ENCODE measurements around the gene FAAP100. TPM values are rescaled to one million over a fixed set of nuclear protein-coding genes. Genes with fewer than 3 reads are reported as not detected.

Gene FAAP100
- polyA plus RNA-seq, 12 donors, result 14.0 to 54.1 (median 18.0) TPM; not detected in 1

DNA sequence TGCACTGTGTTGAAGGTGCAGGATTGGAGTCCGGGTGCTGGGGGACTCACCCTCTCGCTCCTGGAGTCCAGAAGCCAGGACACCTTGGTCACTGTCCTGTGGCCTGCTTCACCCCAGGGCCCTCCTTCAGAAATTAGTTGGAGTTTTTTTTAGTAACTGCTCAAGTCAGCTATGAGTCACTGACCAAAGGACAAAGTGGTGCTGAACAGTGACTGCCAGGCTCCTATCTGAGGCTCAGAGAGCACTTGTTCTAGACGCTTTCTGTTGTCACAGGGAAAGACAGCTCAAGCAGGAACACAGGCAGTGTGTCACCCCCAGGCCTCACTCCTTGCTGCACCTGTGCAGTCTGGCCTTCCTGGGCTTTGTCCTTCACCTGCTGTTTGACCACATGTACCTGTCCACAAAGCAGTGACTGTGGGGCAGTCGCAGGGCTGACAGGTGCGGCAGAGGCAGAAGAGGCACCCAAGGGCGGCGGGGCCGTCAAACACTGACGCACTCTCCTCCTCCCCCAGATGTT, 4.1 kb upstream of the FAAP100 start:
- DNase-seq, result no peak

DNA sequence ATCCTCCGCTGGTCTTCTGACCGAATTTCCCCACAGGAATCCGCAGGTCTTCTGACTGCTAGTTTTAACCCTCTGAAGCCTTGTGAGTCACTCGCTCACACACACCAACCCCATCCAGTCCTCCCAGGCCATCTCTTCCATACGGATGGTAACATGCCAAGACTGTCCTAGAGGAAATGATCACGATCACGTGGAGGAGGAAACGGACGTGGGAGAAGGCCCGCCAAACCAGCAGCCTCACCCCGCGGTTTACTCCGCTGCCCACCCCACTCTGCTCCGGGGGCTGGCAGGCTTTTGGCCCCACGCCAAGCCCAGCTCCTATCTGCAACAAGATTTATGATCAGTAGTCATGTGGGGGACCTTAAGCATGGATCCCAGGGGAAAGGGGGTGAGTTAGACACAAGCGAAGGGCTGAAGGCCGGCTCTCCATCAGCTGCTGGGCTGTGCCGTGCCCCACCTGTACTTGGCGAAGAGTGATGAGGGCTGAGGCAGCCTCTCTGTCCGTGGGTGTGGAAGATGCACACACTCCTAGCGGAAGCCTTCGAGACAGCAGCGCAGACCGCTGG, 1.5 kb upstream of the FAAP100 start:
- no peak for DNase-seq

DNA sequence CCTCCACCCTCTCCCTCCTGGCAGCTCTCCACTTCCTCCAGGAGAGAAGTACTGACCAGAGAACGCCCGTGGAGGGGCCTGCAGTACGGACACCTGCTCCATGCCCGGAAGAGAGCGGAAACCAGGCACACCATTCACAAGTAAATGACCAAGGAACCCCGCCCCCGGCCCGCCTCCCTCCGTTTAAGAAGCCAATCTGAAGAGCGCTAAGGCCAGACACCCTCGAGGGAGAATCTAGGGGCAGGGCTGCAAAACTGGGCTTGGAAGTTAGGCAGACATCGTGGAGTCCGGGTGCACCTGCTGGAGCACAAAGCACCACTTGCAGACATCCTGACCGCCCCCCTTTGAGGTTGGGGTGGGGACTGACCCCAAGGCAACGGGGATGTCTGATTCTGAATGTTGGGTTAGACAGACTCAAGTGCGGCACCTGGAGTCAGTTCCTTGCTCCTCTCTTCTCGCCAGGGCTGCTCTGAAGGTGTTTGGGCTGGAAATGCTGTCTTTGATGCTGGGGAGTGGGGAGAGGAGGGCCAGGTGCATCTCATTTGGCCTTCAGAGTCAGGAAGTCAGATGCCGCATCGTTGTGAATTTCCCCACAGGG, 964 bp upstream of the FAAP100 start:
- DNase-seq, result peak; percentile 62

DNA sequence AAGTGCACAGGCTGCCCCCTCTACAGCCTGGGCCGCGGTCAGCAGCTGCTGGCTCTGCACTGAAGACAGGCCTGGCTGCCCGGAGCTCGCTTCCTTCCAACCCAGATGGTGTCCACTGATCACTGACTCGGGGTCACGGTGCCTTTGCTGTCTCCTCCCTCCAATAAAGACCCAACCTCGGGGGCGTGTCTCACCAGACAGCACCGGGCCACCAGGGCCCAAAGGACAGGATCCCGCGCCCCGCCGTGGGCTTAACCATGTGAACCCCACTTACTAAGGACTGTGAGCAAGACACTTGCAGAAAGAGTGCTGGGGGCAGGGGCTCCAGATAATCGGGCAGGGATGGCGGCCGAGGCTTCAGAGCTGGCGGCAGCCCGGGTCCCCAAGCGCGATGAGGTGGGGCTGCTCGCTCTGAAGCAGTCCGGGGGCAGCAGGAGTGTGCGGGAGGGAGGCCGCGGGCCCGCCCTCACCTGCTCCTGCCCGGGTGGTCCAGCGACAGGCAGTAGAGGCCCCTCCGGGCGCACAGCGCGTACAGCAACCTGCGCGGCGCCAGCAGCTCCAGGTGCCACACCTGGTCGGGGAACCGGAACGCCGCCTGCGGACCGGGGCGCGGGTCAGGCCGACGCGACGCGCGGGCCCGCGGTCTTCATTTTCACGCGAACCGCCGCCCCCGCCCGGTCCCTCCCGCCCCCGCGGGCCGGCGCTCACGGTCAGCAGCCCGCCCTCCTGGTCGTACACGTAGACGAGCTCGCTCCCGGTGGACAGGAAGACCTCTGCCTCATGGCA, 502 bp downstream of the FAAP100 start:
- no peak for DNase-seq

DNA sequence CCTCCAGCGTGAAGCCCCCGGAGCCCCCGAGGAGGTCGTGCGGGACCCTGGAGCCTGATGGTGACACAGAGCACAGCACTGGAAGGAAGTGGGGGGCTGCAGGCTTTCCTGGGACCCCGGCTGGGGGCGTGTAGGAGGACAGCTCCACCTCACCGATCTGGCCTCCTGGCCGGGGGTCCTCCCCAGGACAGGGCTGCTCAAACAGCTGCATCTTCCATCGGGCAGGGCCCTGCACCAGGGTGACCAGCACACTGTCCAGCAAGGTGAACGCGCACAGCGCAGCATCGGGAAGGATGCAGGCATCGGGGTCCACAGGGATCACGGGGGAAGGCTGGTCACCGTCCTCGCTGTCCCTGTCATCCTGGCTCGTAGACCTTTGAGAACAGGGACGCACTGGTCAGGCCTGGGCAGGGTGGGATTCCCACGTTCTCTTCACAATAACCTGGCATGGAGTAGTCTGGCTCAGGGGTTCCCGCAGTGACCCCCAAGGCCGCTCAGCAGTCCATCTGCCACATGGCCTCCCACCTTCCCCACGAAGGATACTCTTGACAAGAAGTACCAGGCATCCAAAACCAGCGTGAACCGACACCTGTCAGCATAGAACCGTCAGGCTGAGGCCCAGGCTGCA, 1.2 kb downstream of the FAAP100 start:
- no peak for DNase-seq

DNA sequence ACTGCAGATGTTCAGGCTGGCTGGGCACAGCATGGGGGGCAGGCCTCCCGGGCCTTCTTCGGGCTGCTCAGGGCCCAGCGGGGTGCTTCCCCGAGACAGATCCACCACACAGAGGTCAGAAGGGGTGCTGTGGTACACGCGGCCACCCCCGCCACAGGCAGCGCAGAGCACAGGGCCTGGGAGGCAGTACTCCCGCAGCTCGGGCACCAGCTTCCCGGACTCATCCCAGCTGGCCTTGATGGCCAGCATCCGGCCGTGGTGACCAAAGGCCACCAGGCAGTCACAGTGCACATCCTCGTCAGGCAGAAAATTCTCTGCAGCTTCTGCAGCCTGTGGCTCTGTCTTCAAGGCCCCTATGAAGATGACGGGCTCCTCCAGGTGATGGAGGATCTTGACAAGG, 1.9 kb downstream of the FAAP100 start:
- no peak for DNase-seq

DNA sequence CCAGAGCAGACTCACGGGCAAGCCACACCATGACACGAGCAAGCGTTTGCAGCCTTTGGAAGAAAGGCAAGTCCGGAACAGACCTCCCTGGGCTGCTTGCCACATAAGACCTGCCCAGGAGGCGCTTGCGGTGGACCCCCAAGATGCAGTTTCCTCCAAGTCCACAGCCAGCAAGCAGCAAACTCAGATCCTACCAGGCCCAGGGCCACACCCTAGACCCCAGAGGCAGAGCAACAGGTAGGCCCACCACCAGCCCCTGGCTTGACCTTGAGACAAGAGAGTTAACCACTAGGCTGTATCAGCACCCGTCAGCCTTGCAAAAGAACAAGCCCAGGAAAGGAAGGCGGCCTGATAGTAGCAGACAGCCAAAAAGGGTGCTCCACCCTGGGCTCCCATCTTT, 2.3 kb downstream of the FAAP100 start:
- DNase-seq, result no peak

DNA sequence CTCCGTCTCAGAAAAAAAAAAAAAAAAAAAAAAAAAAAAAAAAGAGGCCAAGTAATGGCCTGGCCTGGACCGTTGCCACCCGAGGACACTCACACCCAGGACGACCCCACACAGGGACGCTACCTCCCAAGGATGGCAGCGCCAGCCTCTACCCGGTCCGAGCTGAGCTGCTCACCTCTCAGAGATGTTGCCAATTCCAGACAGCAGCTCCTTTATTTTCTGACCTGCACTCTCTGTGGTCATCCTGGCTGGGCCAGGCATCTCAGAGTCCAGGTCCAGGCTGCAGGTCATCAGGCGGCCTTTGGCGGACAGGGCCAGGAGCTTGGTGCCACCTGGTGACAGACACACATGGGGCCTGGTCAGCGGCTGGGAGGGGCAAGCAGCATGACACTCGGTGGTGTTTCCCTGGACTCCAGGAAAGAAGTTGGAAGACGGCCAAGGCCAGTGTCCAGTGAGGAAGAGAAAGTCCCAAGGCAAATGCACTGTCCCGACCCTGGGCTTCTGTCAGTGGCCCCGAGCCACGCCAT, 3.1 kb downstream of the FAAP100 start:
- no peak for DNase-seq

DNA sequence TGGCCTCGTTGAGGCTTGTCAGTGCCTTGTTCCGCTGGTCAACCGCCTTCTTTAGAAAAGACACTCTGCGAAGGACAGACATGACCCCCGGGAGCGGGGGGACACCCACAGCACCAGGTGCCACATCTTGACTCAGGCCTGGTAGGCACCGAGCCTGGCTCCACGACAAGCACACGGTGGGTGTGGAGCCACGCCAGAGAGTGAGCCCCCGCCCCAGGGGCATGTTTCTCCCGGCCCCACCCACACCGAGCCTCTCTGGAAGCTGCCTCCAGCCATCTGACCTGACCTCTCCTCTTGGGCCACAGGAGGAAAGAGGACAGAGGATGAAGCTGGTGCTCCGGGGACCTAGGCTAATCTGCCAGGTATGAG, 4.6 kb downstream of the FAAP100 start:
- DNase-seq, result no peak

DNA sequence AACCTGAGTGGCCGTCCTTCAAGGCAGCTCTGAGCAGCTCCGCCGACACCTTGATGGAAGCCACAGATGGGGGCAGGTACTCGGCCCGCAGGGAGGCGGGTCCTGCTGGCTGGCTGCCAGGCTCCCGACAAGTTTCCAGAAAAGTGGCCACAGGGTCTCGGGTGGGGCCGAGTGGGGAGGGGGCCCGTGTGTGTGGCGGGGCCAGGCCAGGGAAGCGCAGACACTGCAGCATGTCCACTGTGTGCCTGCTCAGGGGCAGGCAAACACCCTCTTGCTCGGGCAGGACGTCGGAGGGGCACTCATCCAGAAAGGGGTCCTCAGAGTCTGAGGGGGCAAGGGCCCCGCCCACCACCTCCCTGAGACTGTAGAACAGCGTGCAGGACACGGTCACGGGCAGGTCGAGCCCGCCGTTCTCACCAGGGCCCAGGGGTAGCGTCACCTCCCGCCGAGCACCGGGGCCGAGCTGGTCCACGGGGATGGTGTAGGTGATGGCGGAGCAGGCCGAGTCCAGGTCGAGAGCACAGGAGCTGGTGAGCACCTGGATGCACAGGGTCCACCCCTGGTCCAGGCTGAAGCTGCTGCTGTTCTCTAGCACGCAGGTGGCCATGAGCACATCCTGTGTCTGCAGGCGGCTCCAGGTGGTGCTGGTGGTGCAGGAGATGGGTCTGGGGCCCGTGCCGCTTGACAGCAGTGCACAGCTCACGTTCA, 5.1 kb downstream of the FAAP100 start:
- DNase-seq, result no peak

DNA sequence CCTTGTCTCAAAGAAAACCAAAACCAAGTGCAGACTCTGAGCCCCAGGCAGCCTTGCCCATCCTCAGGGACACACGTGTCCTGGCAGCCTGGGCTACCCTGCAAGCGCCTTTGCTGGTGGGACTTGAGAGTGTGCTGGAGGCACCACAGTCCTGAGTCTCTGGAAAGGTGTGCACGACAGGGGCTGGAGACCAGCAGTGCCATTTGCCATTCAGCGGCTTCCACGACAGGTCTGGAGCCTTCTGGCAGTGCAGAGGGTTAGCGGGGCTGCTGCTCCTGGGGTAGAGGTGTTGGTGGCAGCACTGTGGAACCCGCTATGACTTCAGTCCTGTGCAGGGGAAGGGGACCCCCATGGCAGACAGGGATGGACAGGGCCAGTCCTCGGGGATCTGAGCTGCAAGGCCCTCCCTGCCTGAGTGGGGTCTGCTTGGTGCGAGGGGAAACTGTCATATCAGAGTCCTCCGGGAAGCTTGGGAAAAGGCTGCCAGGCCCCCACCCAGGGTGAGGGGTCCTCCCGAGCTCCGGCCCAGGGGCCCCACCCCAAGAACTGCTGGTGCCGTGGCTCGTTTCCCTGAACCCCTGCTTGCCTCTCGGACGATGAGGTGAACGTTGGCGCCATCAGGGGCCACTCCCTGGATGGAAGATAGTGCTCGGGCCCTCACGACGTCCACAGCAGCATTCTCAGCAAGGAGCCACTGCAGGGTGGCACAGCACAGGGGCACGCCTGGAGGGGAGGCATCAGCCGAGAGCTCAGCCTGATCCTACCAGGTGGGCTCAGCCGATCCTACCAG, 6.8 kb downstream of the FAAP100 start:
- DNase-seq, result no peak

DNA sequence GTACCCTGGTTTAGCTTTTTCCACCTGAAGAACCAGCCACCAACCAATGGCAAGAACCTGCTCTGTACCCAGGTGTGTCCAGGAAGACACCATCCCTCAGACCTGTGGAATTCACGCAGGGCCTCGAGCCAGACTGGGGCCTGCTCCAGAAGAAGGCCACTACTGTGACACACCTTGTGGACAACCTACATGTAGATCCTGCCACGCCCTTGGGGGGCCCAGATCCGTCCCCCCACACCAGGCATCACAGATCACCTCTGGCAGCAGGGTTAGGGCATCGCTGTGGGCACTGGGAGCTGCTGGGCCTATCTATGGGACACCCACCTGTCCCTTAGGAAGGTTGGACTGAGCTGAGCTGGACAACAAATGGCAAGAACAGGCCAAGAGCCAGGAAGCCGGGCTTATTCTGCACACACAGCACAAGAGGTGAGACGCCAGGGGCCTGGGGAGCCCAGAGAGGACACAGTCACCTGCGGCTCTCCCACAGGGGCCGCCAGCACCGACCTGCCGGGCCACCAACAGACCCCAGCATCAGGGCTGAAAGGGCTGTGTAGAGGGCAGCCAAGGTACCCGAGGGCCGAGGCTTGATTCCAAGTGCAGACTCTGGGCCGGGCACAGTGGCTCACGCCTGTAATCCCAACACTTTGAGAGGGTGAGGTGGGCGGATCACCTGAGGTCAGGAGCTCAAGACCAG, 7.7 kb downstream of the FAAP100 start:
- no peak for DNase-seq

DNA sequence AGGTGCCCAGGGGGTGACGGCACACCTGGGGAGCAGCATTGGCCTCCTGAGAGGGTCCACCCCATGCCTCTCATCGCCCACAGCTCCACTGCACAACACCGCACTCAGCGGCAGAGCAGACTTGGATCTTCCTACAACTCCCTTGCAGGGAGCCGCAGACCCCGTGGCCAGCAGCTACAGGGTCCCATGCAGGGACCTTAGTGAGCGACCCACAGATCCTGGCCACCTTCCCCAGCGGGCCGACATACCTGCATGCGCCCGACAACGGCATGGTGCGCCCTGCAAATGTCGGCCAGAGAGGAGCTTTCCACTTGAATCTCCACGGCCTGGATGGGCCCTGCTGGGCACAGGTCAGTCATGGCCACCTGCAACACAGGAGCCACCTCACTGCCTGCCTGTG, 8.4 kb downstream of the FAAP100 start:
- no peak for DNase-seq

DNA sequence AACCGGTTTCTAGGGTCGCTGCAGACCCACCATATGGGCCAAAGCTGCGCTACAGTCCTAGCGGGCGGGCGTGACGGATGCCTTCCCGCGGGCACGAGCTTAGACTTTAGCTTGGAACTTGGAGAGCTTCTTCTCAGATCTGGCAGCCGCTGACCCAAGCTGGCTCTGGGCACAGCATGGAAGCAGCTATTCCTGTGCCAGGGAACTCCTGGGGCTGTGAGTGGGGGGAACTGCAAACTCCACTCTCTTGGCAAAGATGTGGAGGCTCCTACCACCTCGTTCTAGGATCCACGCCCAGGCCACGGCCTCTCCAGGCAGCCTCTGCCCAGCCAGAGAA, 8.8 kb downstream of the FAAP100 start:
- DNase-seq, result no peak

DNA sequence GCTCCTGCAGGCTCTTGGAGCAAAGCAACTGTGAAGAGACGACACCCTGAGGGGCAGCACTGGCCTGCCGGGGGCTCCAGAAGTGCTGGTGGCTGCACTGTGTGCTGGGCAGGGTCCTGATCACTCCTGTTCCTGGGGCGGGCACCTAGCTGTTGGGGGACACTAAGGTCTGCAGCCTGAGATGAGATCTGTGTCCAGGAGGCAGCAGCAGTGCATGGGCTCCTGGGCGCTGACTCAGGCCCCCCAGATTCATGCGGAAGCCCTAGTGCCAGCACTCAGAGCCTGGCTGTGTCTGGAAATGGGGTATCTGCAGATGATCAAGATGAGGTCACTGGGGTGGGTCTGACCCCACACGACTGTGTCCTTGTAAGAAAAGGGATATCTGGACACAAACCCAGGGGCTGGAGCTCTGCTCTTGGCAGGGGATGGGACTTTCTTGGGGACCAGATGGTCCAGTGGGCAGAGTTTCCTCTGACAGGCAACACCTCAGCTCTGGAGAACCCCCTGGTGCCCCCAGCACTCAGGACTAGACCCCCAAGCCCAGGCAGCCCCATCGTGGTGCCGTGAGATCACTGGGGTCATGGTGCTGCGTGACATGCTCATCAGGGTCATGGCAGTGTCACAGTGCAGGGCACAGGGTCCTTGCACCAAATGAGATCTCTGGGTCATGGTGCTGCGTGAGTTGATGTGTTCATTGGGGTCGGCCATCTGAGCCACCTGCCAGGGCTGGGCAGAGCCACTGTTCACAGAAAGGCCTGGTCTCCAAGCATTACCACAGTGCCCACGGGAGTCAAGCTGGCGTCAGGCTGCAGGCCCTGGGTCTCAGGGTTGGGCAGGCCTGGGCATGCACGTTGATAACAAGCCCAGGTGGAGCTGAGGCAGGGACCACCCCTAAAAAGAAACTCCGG, 9.5 kb downstream of the FAAP100 start:
- no peak for DNase-seq

DNA sequence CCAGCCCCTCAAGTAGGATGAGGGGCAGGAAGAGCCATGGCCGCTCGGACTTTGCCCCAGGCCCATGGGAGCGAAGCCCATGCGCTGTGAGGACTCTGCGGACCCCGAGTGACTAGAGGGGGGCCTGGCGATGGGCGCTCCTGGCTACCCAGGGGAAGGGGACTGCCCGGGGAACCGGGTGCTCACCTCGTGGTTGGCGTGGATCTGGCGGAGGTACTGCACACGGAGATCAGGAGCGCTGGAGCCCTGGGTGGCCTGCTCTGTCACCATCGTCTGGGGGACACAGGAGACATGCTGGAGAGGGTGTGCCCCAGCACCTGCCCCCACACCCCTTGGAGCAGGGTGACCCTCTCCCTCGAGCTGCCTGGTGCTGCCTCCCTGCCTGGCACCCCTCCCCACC, 11.0 kb downstream of the FAAP100 start:
- DNase-seq, result no peak

DNA sequence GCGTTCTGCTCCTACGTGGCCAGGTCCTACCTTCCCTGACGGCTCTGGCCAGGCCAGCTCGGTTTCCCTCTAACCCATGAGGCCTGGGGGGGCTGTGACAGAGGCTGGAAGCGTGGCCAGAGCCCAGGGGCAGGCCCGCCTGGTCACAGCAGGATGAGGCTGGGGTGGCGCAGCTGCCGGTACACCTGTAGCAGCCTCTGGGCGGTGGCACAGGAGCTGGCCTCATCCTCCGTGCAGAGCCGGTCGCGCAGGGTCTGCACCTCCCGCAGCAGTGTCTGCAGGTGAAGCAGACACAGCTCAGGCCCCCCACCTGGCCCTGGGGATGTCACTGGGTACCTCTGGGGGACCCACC, 11.5 kb downstream of the FAAP100 start:
- DNase-seq, result no peak

DNA sequence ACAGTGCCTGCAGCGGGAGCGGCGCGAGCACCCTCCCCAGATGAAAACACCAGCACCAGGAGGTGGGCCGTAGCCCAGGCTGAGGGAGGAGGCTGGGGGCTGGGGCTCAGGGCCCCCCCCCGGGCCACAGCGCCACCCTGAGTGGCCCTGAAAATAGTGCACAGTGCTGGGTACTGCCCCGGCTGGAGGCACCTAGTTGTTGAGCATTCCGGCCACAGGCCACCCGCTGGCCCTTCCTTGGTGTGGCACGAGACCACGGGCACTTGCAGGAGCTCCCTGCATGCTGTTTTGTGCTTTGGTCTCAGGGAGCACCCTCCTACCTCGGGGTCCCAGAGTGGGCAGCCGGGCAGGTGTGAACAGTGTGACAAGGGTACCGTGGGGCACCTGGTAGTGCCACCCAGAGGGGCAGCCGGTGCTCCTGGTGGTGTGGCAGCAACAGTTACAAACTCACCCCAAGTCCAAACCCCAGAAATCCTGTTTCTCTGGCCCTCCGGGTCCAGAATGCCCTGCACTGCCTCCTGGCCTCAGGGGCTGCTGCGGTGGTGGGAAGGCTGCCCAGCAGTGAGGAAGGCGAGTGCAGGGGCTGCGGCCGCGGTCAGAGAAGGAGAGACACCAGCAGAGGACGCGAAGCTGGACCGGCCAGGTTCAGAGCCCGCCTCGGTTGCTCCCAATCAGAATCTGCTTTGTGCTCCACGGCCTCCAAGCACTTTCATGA, 12.0 kb downstream of the FAAP100 start:
- DNase-seq, result no peak

DNA sequence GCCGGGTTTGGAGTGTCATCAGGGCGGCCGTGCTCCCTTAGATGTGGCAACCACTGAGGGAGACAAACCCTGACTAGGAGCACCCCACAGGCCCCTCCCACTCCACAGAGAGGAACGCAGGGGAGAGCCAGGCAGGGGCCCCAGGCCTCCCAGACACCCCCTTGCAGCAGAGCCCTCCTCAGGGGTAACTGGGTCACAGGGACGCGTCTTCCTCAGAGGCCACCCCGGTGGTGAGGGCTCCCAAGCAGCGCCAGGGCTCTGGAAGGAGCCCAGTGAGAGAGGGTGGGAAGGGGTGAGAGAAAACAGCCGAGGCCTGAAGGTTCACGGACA, 12.6 kb downstream of the FAAP100 start:
- no peak for DNase-seq

Data from muscle of arm (tissue), 12 donors.